Smooth muscle cell (in vitro differentiated cells): ENCODE data around the gene MTUS2. TPM values are rescaled to one million over a fixed set of nuclear protein-coding genes. Genes with fewer than 3 reads are reported as not detected.

Source experiments
- DNase-seq: peaks from one replicate; lab custom pipeline; 2025; ENCODE audit not compliant: unreplicated experiment; lab: John Stamatoyannopoulos, UW
- H2AFZ ChIP-seq: fragments of 200-600 bp; sonication (generic); 2 replicates; pipeline ENCODE4 v1.6.0; 2016; ENCODE audit warnings: antibody characterized with exemption, low read depth, mild to moderate bottlenecking
- H3F3A ChIP-seq: fragments of 200-600 bp; sonication (generic); 2 replicates; pipeline ENCODE4 v1.6.0; 2017; ENCODE audit warnings: antibody characterized with exemption, low read depth
- H3K27ac ChIP-seq: fragments of 200-600 bp; sonication (generic); 2 replicates; pipeline ENCODE4 v1.5.1; 2016; ENCODE audit warnings: low read depth, mild to moderate bottlenecking
- H3K27me3 ChIP-seq: fragments of 200-600 bp; sonication (generic); 2 replicates; pipeline ENCODE4 v1.6.1; 2016; ENCODE audit warnings: low read depth, mild to moderate bottlenecking
- H3K36me3 ChIP-seq: fragments of 200-600 bp; sonication (generic); 2 replicates; pipeline ENCODE4 v1.5.1; 2016; ENCODE audit warnings: low read depth
- H3K4me1 ChIP-seq: fragments of 200-600 bp; sonication (generic); 2 replicates; pipeline ENCODE4 v1.5.1; 2016; ENCODE audit warnings: low read depth
- H3K4me2 ChIP-seq: fragments of 200-600 bp; sonication (generic); 2 replicates; pipeline ENCODE4 v1.6.0; 2016; ENCODE audit warnings: mild to moderate bottlenecking
- H3K4me3 ChIP-seq: fragments of 200-600 bp; sonication (generic); 2 replicates; pipeline ENCODE4 v1.5.1; 2016; ENCODE audit warnings: mild to moderate bottlenecking
- H3K79me2 ChIP-seq: fragments of 200-600 bp; sonication (generic); 2 replicates; pipeline ENCODE4 v1.6.0; 2016; ENCODE audit warnings: low read depth, mild to moderate bottlenecking
- H3K9ac ChIP-seq: fragments of 200-600 bp; sonication (generic); 2 replicates; pipeline ENCODE4 v1.6.0; 2016; ENCODE audit warnings: low read depth
- H3K9me3 ChIP-seq: fragments of 200-600 bp; sonication (generic); replicated peaks from 2 replicates; pipeline ENCODE4 v1.5.1; 2016; ENCODE audit warnings: low read depth
- H4K20me1 ChIP-seq: fragments of 200-600 bp; sonication (generic); 2 replicates; pipeline ENCODE4 v1.6.0; 2016; ENCODE audit warnings: low read depth
- WGBS: methylation state at CpG from one replicate; pipeline ENCODE4 v1.1.7; 2016; ENCODE audit warnings: low lambda C conversion rate; 5-methylcytosine and 5-hydroxymethylcytosine counted together
- polyA plus RNA-seq: library from polyadenylated mRNA; unstranded; fragments of >200 nt; fragmentation: Nextera tagmentation; extraction: Ambion mirVana; gene quantifications from 2 replicates; pipeline ENCODE4 v1.2.1, GENCODE V29; 2016
- total RNA-seq: library from RNA; depleted of rRNA; stranded (reverse); fragments of >200 nt; gene quantifications from 2 replicates; pipeline ENCODE4 v1.2.3, GENCODE V29; 2014
- TF ChIP-seq, protein P1 (sequence below): fragments of 200-600 bp; sonication (generic); IDR thresholded peaks from 2 replicates; pipeline ENCODE4 v1.5.1; 2017; ENCODE audit warnings: borderline replicate concordance, mild to moderate bottlenecking, antibody characterized with exemption; ENCODE audit not compliant: insufficient read depth, poor library complexity, severe bottlenecking

The MTUS2 gene
- total and polyA plus RNA-seq, 2 experiments from 2014 or later: 0.06 to 0.63 TPM

DNA sequence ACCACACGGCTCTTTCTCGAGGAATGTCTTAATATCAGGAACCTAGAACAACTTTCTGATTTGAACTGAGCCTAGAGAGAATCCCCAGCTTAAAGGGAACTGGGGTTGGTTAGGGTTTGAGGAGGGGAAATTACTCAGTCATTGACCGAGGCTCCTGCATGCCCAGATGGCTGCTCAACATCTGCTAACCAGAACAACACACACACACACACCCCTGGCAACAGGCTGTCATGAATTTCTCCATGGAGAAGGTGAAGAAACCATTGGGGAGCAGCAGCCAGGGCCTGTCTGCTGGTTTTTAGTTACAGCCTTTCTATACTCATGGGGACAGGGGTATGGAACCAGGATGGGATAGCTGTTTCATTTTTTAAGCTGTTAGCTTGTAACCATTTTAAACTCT is 5.2 kb downstream of the MTUS2 start:
- H3K36me3 ChIP-seq: no peaks in the 10 kb centered on the region
- TF ChIP-seq, protein P1, sequence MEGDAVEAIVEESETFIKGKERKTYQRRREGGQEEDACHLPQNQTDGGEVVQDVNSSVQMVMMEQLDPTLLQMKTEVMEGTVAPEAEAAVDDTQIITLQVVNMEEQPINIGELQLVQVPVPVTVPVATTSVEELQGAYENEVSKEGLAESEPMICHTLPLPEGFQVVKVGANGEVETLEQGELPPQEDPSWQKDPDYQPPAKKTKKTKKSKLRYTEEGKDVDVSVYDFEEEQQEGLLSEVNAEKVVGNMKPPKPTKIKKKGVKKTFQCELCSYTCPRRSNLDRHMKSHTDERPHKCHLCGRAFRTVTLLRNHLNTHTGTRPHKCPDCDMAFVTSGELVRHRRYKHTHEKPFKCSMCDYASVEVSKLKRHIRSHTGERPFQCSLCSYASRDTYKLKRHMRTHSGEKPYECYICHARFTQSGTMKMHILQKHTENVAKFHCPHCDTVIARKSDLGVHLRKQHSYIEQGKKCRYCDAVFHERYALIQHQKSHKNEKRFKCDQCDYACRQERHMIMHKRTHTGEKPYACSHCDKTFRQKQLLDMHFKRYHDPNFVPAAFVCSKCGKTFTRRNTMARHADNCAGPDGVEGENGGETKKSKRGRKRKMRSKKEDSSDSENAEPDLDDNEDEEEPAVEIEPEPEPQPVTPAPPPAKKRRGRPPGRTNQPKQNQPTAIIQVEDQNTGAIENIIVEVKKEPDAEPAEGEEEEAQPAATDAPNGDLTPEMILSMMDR: no peak
- H3K4me3 ChIP-seq: no peak overlapping the region
- no peaks in the 10 kb centered on the region for H4K20me1 ChIP-seq
- H3K27ac ChIP-seq: no peak overlapping the region
- no peaks in the 10 kb centered on the region for H3K79me2 ChIP-seq
- H3K27me3 ChIP-seq: peaks cover 25% of the 10 kb centered on the region
- no peak overlapping the region for H3K9ac ChIP-seq
- 76% methylated on average over 3 of the region's 3 CpGs for WGBS
- H3K9me3 ChIP-seq: peaks cover 3% of the 10 kb centered on the region
- peaks cover 7% of the 10 kb centered on the region for H3K4me1 ChIP-seq
- H3K4me2 ChIP-seq: no peak overlapping the region
- DNase-seq: no peak
- H2AFZ ChIP-seq: no peak overlapping the region
- no peaks in the 10 kb centered on the region for H3F3A ChIP-seq

- H3K27ac ChIP-seq: no peak overlapping the region
Observed at GRCh38 chr13:28826368-28826767, 6.2 kb downstream of the MTUS2 start.

DNA sequence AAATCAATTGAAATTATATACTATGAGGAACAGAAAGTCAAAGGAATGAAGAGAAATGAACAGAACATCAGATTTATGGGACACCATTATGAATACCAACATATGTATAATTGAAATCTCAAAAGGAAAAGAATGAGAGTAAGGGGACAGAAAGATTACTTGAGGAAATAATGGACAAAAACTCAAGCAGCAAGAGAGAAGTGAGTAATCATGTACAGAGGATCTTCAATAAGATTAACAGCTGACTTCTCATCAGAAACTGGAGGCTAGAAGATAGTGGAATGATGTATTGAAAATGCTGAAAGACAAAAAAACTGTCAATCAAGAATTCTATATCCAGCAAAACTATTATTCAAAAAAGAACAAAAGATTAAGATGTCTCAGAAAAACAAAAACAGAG is 10.4 kb downstream of the MTUS2 start:
- Histone ChIP-seq H3K4me2 (no peak overlapping the region), H3K27ac (no peak overlapping the region), H4K20me1 (no peaks in the 10 kb centered on the region), H3K9ac (no peak overlapping the region), H3K27me3 (no peaks in the 10 kb centered on the region), H3K79me2 (no peaks in the 10 kb centered on the region), H3K4me1 (no peaks in the 10 kb centered on the region), H3K36me3 (no peaks in the 10 kb centered on the region), H2AFZ (no peak overlapping the region), H3K9me3 (peaks cover 7% of the 10 kb centered on the region), H3F3A (no peaks in the 10 kb centered on the region), H3K4me3 (no peak overlapping the region)
- no peak for DNase-seq
- TF ChIP-seq, protein P1: no peak

More at GRCh38 chr13:28826368-28826767, 6.2 kb downstream of the MTUS2 start:
- Histone ChIP-seq H2AFZ (no peak overlapping the region), H3K36me3 (no peaks in the 10 kb centered on the region), H3K4me2 (no peak overlapping the region), H3K4me1 (no peaks in the 10 kb centered on the region), H3K4me3 (no peak overlapping the region), H3K79me2 (no peaks in the 10 kb centered on the region), H3F3A (no peaks in the 10 kb centered on the region), H4K20me1 (no peaks in the 10 kb centered on the region), H3K27me3 (peaks cover 15% of the 10 kb centered on the region), H3K9me3 (peaks cover 7% of the 10 kb centered on the region), H3K9ac (no peak overlapping the region)
- no peak for DNase-seq
- TF ChIP-seq, protein P1: no peak
- 83% methylated on average over 1 of the region's 1 CpG for WGBS

DNA sequence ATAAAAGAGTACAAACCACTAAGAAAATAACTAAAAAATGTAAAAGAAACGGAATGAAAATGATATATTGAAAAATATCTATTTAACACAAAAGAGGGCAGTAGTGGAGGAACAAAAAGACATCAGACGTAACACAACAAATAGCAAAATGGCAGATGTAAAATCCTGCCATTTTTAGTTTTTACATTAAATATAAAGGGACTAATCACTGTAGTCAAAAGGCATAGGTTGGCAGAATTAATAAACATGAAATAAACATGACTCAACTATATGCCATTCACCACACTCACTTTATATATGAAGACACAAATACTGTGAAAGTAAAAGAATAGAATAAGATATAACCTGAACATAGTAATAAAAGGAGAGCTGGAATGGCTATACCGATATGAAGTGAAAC is 11.0 kb downstream of the MTUS2 start:
- no peaks in the 10 kb centered on the region for H3K36me3 ChIP-seq
- no peak overlapping the region for H2AFZ ChIP-seq
- no peaks in the 10 kb centered on the region for H3K79me2 ChIP-seq
- TF ChIP-seq, protein P1: no peak
- H3K27me3 ChIP-seq: no peaks in the 10 kb centered on the region
- H3K4me3 ChIP-seq: no peak overlapping the region
- H4K20me1 ChIP-seq: no peaks in the 10 kb centered on the region
- no peak overlapping the region for H3K27ac ChIP-seq
- H3K4me2 ChIP-seq: no peak overlapping the region
- no peaks in the 10 kb centered on the region for H3K4me1 ChIP-seq
- DNase-seq: no peak
- no peak overlapping the region for H3K9ac ChIP-seq
- H3K9me3 ChIP-seq: peaks cover 7% of the 10 kb centered on the region
- no peaks in the 10 kb centered on the region for H3F3A ChIP-seq
- WGBS: 82% methylated on average over 3 of the region's 3 CpGs
